Caco-2 (cell line): ENCODE measurements around the gene SH3RF1. TPM values are rescaled to one million over a fixed set of nuclear protein-coding genes. Genes with fewer than 3 reads are reported as not detected.
A peak's percentile ranks its signal among the peaks of the same experiment; 100 is the strongest.

Source experiments
- BruUV-seq: library from RNA; stranded (reverse); fragments of 400-500 nt; replicated peaks from 2 replicates; lab custom pipeline; 2021; lab: Mats Ljungman, UMichigan
- CTCF ChIA-PET: fragments of 300-600 bp; sonication (Branson Sonifier 250); formaldehyde crosslinking; loops from one replicate; lab custom pipeline; 2022; ENCODE audit warnings: antibody characterized with exemption; lab: Charles Lee
- POLR2A ChIA-PET: fragments of 300-600 bp; sonication (Branson Sonifier 250); formaldehyde crosslinking; loops from one replicate; lab custom pipeline; 2022; ENCODE audit warnings: antibody characterized with exemption; lab: Charles Lee
- DNase-seq, 2 experiments: peaks; one replicate each; pipeline versions ENCODE4 v3.0.0 to v3.0.0-alpha.2; 2020 to 2022
- H3K27me3 ChIP-seq: replicated peaks from 2 replicates; pipeline ENCODE4 v1.6.0; 2011; ENCODE audit warnings: low read length; ENCODE audit not compliant: control insufficient read depth, insufficient read depth
- H3K36me3 ChIP-seq: 2 replicates; pipeline ENCODE4 v1.5.1; 2011; ENCODE audit warnings: low read length; ENCODE audit not compliant: control insufficient read depth, insufficient read depth
- H3K4me1 ChIP-seq: fragments of 250-450 bp; sonication (Bioruptor Pico); 2 replicates; pipeline ENCODE4 v1.5.1; 2020; ENCODE audit warnings: mild to moderate bottlenecking
- H3K4me3 ChIP-seq: 2 replicates; pipeline ENCODE4 v1.5.1; 2011; ENCODE audit warnings: low read depth, mild to moderate bottlenecking, control low read depth, low read length
- H3K9me3 ChIP-seq: fragments of 250-450 bp; sonication (Bioruptor Pico); 2 replicates; pipeline ENCODE4 v1.5.1; 2020; ENCODE audit warnings: mild to moderate bottlenecking, moderate library complexity
- H3K27ac Mint-ChIP-seq: one replicate; pipeline ENCODE4 v1.8.0; 2022; ENCODE audit warnings: mixed read lengths; ENCODE audit not compliant: unreplicated experiment
- H3K27me3 Mint-ChIP-seq: one replicate; pipeline ENCODE4 v1.8.0; 2022; ENCODE audit warnings: mixed read lengths; ENCODE audit not compliant: insufficient read depth, unreplicated experiment
- H3K36me3 Mint-ChIP-seq: one replicate; pipeline ENCODE4 v1.8.0; 2022; ENCODE audit warnings: mild to moderate bottlenecking, mixed read lengths; ENCODE audit not compliant: insufficient read depth, unreplicated experiment
- H3K4me1 Mint-ChIP-seq: one replicate; pipeline ENCODE4 v1.8.0; 2022; ENCODE audit warnings: low read depth, mixed read lengths; ENCODE audit not compliant: unreplicated experiment
- H3K4me3 Mint-ChIP-seq: one replicate; pipeline ENCODE4 v1.8.0; 2022; ENCODE audit warnings: mild to moderate bottlenecking, moderate library complexity, mixed read lengths; ENCODE audit not compliant: unreplicated experiment
- H3K9me3 Mint-ChIP-seq: one replicate; pipeline ENCODE4 v1.8.0; 2022; ENCODE audit warnings: mixed read lengths; ENCODE audit not compliant: unreplicated experiment
- intact Hi-C: fragments of 100-400 bp; cut with micrococcal nuclease; formaldehyde crosslinking; loops from one replicate; pipeline ENCODE4 v1.10.0; 2022; ENCODE audit not compliant: unreplicated experiment
- total RNA-seq: library from RNA; stranded (reverse); gene quantifications from 2 replicates; pipeline ENCODE4 v1.2.3, GENCODE V29; 2022
- TF ChIP-seq, protein P1 (sequence below), 2 experiments: fragments of 200-600 bp in 1 of 2; IDR thresholded peaks; 1 replicate in 1 of 2; 2 replicates in 1 of 2; pipeline versions ENCODE4 v1.5.1 to v1.8.0; 2011 to 2022; ENCODE audit warnings: antibody characterized with exemption in 1 of 2, control low read depth in 1 of 2, inconsistent platforms in 1 of 2, low read depth in 1 of 2, low read length in 1 of 2, mild to moderate bottlenecking in 1 of 2, moderate library complexity in 1 of 2; ENCODE audit not compliant: insufficient read depth in 1 of 2, severe bottlenecking in 1 of 2, unreplicated experiment in 1 of 2

Gene SH3RF1
- total RNA-seq, 1 experiment from 2014 or later: 25.1 TPM

DNA sequence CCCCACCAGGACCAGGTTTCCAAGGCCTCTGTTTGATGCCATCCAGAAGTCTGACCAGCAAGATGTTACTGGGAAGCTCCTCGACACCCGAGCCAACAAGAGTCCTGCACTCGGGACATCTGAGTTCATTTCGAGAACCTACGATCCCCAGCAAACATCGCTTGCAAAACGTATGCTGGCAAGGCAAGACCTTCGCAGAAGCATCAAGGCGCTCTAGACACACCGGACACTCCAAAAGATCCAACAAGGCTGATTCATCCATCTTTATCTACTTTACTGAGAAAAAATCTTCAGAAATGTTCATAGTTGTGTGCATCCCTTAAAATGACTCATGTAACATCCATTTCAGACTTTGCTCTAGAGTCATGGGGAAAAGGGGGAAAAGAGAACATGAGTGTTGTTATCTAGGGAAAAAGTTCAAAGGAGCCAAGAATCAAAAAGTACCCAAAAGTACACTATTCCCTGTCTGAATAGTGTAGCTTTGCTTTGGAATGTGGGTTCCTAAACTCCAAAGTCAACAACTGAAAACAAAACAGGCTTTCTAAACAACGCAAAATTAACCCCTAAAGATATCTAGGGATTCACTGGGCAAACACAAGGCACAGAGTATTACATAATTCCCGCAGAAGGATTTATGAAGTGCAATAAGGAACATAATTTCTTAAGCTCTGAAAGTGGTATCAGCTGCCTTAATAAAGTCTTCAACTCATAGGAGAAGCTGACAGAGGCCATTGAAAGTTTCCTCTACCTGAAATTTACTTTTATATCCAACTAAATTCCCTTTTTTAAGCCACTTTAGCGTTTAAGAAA, 1.6 kb downstream of the SH3RF1 start:
- Mint-ChIP-seq H3K27ac (peak overlapping the region; percentile 95), H3K4me1 (peaks cover 40% of the 10 kb centered on the region), H3K36me3 (peaks cover 56% of the 10 kb centered on the region), H3K27me3 (no peaks in the 10 kb centered on the region), H3K9me3 (no peaks in the 10 kb centered on the region), H3K4me3 (peak overlapping the region; percentile 96)
- TF ChIP-seq, protein P1, sequence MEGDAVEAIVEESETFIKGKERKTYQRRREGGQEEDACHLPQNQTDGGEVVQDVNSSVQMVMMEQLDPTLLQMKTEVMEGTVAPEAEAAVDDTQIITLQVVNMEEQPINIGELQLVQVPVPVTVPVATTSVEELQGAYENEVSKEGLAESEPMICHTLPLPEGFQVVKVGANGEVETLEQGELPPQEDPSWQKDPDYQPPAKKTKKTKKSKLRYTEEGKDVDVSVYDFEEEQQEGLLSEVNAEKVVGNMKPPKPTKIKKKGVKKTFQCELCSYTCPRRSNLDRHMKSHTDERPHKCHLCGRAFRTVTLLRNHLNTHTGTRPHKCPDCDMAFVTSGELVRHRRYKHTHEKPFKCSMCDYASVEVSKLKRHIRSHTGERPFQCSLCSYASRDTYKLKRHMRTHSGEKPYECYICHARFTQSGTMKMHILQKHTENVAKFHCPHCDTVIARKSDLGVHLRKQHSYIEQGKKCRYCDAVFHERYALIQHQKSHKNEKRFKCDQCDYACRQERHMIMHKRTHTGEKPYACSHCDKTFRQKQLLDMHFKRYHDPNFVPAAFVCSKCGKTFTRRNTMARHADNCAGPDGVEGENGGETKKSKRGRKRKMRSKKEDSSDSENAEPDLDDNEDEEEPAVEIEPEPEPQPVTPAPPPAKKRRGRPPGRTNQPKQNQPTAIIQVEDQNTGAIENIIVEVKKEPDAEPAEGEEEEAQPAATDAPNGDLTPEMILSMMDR (IDR thresholded peaks at IDR 0.05; ENCODE audit: insufficient read depth in 1 of 2, low read depth in 1 of 2, low read length in 1 of 2, severe bottlenecking in 1 of 2, unreplicated experiment in 1 of 2): no peak
- TSS peak; percentile 26 for BruUV-seq
- intact Hi-C loops: loop anchor here (1.0 to 5.0 kb wide), 3 partner anchors 18 to 258 kb away; partner anchors contain the start of gene CBR4
- Histone ChIP-seq H3K9me3 (no peaks in the 10 kb centered on the region), H3K27me3 (no peaks in the 10 kb centered on the region), H3K36me3 (peaks cover 1% of the 10 kb centered on the region), H3K4me1 (peaks cover 47% of the 10 kb centered on the region), H3K4me3 (peak overlapping the region; percentile 71)
- DNase-seq: peak; percentile 49 to 72
- ChIA-PET POLR2A (interaction anchor here (0.5 to 2.5 kb wide), 4 partner anchors 18 to 789 kb away, joined by 4 to 13 read pairs (median 5); partner anchors contain the start of genes CBR4 and DDX60L), CTCF (interaction anchor here (1.0 kb wide), 1 partner anchor 83 kb away, joined by 3 read pairs; no protein-coding TSS in a partner anchor)

DNA sequence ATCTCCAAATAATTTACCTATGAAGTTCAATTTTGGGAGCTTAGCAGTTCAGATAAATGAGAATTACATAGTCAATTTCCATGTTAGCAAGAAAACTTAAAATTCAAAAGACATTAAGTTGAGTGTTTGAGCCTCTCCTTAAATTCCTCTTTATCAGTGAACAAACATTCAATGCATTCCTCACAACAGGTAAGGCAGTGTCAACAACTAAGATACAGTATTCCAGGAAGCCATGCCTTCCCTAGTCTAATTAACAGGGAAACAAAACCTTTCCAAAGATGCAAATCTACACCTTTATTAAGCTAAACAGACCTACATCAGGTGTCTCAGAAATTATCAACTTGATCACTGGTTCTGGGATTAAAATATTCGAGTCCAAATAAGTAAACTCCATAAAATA, 3.7 kb downstream of the SH3RF1 start:
- intact Hi-C loops: loop anchor here (5.0 kb wide), 1 partner anchor 150 kb away; no protein-coding TSS in a partner anchor
- peaks cover 31% of the 10 kb centered on the region for H3K4me1 ChIP-seq
- peaks cover 4% of the 10 kb centered on the region for H3K36me3 ChIP-seq
- no peak overlapping the region for H3K4me3 ChIP-seq
- H3K27me3 ChIP-seq: no peaks in the 10 kb centered on the region
- peak in 1 of 2 experiments; percentile 47 for DNase-seq
- no peaks in the 10 kb centered on the region for H3K9me3 ChIP-seq
- CTCF ChIA-PET: no interaction called here
- Mint-ChIP-seq H3K27me3 (no peaks in the 10 kb centered on the region), H3K27ac (peak overlapping the region; percentile 93), H3K4me3 (peak overlapping the region; percentile 63), H3K9me3 (no peaks in the 10 kb centered on the region), H3K36me3 (peaks cover 74% of the 10 kb centered on the region), H3K4me1 (peaks cover 27% of the 10 kb centered on the region)
- POLR2A ChIA-PET: no interaction called here
- BruUV-seq: no TSS peak
- TF ChIP-seq, protein P1 (IDR thresholded peaks at IDR 0.05; ENCODE audit: insufficient read depth in 1 of 2, low read depth in 1 of 2, low read length in 1 of 2, severe bottlenecking in 1 of 2, unreplicated experiment in 1 of 2): no peak

DNA sequence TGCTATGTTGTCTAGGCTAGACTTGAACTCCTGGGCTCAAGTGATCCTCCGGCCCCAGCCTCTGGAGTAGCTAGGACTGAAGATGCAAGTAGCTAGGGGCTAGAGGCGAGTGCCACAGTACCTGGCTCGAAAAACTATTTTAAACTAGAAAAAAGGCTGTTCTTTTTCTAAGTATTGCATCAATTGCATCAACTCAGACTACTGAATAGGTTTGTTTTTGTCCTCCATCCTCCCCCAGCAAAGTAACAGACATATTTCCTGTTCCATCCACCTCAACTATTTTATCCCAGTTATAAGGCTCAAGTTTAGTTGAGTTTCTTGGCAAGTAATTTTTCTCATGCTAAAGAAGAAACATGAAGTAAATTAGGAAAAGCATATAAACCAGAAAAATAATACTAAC, 4.1 kb downstream of the SH3RF1 start:
- intact Hi-C loops: loop anchor here (5.0 kb wide), 1 partner anchor 149 kb away; no protein-coding TSS in a partner anchor
- H3K4me3 ChIP-seq: no peak overlapping the region

More for the DNA sequence above, 4.1 kb downstream of the SH3RF1 start:
- TF ChIP-seq, protein P1 (IDR thresholded peaks at IDR 0.05; ENCODE audit: insufficient read depth in 1 of 2, low read depth in 1 of 2, low read length in 1 of 2, severe bottlenecking in 1 of 2, unreplicated experiment in 1 of 2): no peak
- no peak for DNase-seq
- H3K36me3 Mint-ChIP-seq: peaks cover 74% of the 10 kb centered on the region
- Histone ChIP-seq H3K9me3 (no peaks in the 10 kb centered on the region), H3K27me3 (no peaks in the 10 kb centered on the region), H3K36me3 (peaks cover 4% of the 10 kb centered on the region), H3K4me1 (peaks cover 28% of the 10 kb centered on the region)
- ChIA-PET CTCF (no interaction called here), POLR2A (no interaction called here)
- BruUV-seq: no TSS peak
- H3K4me1 Mint-ChIP-seq: peaks cover 25% of the 10 kb centered on the region
- H3K9me3 Mint-ChIP-seq: no peaks in the 10 kb centered on the region
- no peaks in the 10 kb centered on the region for H3K27me3 Mint-ChIP-seq
- peak overlapping the region; percentile 63 for H3K4me3 Mint-ChIP-seq
- H3K27ac Mint-ChIP-seq: peak overlapping the region; percentile 93
